ENCODE measurements around the gene CPSF7. TPM values are rescaled to one million over a fixed set of nuclear protein-coding genes. Genes with fewer than 3 reads are reported as not detected.

Gene CPSF7
- total RNA-seq, 1 donor from 2014 or later, result 129 TPM

DNA sequence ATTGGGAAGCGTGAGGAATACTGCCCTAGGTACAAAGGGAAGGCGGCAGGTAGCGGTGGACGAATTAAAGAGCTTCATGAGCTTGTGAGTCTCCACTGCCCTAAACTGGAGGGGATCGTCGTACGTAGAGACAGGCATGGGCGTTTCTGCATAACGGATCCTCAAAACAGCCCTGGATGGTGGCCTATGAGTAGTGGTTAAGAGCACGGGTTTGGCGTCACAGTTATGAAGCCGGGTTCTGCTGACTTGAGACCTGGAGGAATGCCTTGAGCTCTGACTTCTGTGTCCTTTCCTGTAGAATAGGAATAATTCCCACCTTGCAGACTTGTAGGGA, 67.3 kb downstream of the CPSF7 start:
- H3K4me3 Mint-ChIP-seq, result peak overlapping the region; percentile 100
- H3K4me1 Mint-ChIP-seq (ENCODE audit: unreplicated experiment), result peaks cover 28% of the 10 kb centered on the region
- no peaks in the 10 kb centered on the region for H3K9me3 Mint-ChIP-seq
- H3K27me3 Mint-ChIP-seq, result no peaks in the 10 kb centered on the region
- TF ChIP-seq, protein P1, sequence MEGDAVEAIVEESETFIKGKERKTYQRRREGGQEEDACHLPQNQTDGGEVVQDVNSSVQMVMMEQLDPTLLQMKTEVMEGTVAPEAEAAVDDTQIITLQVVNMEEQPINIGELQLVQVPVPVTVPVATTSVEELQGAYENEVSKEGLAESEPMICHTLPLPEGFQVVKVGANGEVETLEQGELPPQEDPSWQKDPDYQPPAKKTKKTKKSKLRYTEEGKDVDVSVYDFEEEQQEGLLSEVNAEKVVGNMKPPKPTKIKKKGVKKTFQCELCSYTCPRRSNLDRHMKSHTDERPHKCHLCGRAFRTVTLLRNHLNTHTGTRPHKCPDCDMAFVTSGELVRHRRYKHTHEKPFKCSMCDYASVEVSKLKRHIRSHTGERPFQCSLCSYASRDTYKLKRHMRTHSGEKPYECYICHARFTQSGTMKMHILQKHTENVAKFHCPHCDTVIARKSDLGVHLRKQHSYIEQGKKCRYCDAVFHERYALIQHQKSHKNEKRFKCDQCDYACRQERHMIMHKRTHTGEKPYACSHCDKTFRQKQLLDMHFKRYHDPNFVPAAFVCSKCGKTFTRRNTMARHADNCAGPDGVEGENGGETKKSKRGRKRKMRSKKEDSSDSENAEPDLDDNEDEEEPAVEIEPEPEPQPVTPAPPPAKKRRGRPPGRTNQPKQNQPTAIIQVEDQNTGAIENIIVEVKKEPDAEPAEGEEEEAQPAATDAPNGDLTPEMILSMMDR (conservative IDR thresholded peaks at IDR 0.05), result no peak
- H3K27ac Mint-ChIP-seq, result peak overlapping the region; percentile 95
- peaks cover 7% of the 10 kb centered on the region for H3K36me3 Mint-ChIP-seq
- no peak for DNase-seq (ENCODE audit: extremely low spot score, unreplicated experiment)

DNA sequence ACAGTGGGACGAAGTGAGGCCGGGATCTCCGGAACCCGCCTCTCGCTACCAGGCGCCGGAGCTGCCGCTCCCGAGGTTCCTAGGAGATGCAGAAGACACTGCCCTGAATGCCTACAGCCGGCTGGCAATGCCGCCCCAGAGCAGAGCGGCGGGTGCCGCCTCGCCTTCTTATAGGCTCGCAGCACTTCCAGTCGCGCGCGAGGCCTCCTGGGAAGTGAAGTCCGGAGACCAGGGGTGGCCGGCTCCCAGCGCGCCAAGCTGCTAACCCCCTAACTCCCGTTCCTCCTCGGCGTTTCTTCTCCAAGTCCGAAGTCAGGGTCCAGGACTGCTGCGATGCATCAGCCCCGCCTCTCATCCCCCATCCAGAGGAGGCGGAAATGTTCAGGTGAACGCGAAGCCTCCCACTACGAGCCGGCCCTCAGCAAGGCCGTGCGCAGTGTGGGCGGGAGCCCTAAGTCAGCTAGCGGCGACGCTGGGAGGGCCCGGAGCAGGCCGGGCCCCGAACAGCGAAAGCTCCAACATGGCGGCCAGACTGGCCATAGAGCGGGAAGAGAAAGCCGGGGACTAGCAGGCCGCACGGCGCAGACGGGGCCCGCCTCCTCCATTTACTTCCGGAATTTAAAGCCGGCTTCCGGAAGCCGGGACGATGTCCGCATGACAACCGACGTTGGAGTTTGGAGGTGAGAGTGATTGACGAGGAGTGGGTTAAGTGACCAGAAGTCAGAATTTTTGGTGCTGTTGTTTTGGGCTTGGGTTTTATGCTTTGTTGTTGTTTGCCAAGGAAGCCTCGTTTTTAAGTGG, 67.8 kb downstream of the CPSF7 start, which contains the start of the genes CYB561A3 and TMEM138:
Gene CYB561A3 (minus strand): TSS at position 142 of the 801 bp plus-strand sequence. CDS start 5,169 bp downstream, outside the sequence.
Gene TMEM138 (plus strand): TSS at position 634 of the 801 bp plus-strand sequence. CDS start 2,017 bp downstream, outside the sequence.
- peaks cover 7% of the 10 kb centered on the region for H3K36me3 Mint-ChIP-seq
- peak within 1 kb of the TSS; percentile 100 for H3K4me3 Mint-ChIP-seq
- H3K27ac Mint-ChIP-seq, result peak within 1 kb of the TSS; percentile 95
- TF ChIP-seq, protein P1 (conservative IDR thresholded peaks at IDR 0.05), result no peak
- peaks cover 28% of the 10 kb centered on the region for H3K4me1 Mint-ChIP-seq (ENCODE audit: unreplicated experiment)
- no peaks in the 10 kb centered on the region for H3K27me3 Mint-ChIP-seq
- peak; percentile 92 for DNase-seq (ENCODE audit: extremely low spot score, unreplicated experiment)
- H3K9me3 Mint-ChIP-seq, result no peaks in the 10 kb centered on the region

DNA sequence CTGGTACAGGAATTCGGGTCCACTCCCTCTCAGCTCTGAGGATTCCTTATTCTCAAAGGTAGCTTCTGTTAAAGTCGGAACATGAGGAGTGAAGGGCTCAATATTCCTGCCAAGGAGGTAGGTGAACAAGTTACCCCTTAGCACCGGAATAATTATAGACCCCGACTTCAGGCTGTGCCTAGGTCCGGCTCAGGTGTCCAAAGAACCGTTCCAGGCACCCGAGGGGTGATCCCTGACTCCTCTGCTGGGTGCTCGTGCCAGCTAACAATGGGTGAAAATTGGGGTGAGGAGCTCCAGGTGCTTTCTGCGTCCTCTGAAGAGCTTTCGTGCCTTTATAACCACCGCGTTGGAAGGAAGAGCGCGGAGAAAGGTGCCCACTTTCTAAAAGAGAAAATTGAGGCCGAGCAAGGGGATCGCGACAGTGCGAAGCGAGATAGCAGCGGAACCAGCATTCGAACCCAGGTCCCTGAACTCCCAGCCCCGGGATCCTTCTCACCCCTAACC, 68.5 kb downstream of the CPSF7 start:
- TF ChIP-seq, protein P1 (conservative IDR thresholded peaks at IDR 0.05), result no peak
- peak overlapping the region; percentile 95 for H3K27ac Mint-ChIP-seq
- no peaks in the 10 kb centered on the region for H3K27me3 Mint-ChIP-seq
- H3K9me3 Mint-ChIP-seq, result no peaks in the 10 kb centered on the region
- H3K4me3 Mint-ChIP-seq, result peak overlapping the region; percentile 100
- peaks cover 7% of the 10 kb centered on the region for H3K36me3 Mint-ChIP-seq
- DNase-seq (ENCODE audit: extremely low spot score, unreplicated experiment), result no peak
- peaks cover 28% of the 10 kb centered on the region for H3K4me1 Mint-ChIP-seq (ENCODE audit: unreplicated experiment)

DNA sequence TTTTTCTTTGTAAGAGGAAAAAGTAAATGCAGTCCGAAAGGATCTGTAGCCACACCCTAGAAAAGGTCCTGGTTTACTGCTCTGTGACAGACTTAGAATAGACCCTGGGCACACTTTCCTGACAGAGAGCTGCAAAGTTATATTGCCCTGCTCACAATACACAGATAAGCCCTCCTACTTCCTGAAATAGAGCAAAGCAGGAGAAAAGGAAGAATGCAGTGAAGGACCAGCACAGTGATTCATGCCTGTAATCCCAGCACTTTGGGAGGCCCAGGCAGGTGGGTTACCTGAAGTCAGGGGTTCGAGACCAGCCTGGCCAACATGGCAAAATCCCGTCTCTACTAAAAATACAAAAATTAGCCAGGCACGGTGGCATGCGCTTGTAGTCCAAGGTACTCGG, 70.3 kb downstream of the CPSF7 start:
- TF ChIP-seq, protein P1 (conservative IDR thresholded peaks at IDR 0.05), result no peak
- H3K4me1 Mint-ChIP-seq (ENCODE audit: unreplicated experiment), result peaks cover 28% of the 10 kb centered on the region
- DNase-seq (ENCODE audit: extremely low spot score, unreplicated experiment), result no peak
- H3K4me3 Mint-ChIP-seq, result peak overlapping the region; percentile 100
- no peaks in the 10 kb centered on the region for H3K27me3 Mint-ChIP-seq
- peak overlapping the region; percentile 41 for H3K27ac Mint-ChIP-seq
- no peaks in the 10 kb centered on the region for H3K9me3 Mint-ChIP-seq
- peaks cover 7% of the 10 kb centered on the region for H3K36me3 Mint-ChIP-seq

DNA sequence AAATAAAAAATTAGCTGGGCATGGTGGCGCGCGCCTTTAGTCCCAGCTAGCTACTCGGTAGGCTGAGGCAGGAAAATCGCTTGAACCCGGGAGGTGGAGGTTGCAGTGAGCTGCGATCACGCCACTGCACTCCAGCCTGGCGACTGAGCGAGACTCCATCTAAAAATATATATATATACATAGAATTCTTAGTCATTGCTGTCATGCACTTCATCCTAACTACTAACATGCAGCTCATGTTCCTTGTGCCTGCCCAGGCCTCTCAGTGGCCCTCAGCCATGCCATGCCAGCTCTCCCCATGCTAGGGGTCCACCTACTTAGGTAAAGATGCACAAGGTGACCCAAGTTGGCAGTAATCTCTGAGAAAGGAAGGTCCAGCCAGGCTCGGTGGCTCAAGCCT, 71.2 kb downstream of the CPSF7 start:
- no peak overlapping the region for H3K4me3 Mint-ChIP-seq
- TF ChIP-seq, protein P1 (conservative IDR thresholded peaks at IDR 0.05), result no peak
- no peak for DNase-seq (ENCODE audit: extremely low spot score, unreplicated experiment)
- H3K27ac Mint-ChIP-seq, result no peak overlapping the region
- peaks cover 25% of the 10 kb centered on the region for H3K4me1 Mint-ChIP-seq (ENCODE audit: unreplicated experiment)
- H3K27me3 Mint-ChIP-seq, result no peaks in the 10 kb centered on the region
- H3K36me3 Mint-ChIP-seq, result peaks cover 8% of the 10 kb centered on the region
- no peaks in the 10 kb centered on the region for H3K9me3 Mint-ChIP-seq

Data from type B pancreatic cell (in vitro differentiated cells).